Spleen (tissue), 11 donors: Measurements from ENCODE around the gene PSMB2. TPM values are rescaled to one million over a fixed set of nuclear protein-coding genes. Genes with fewer than 3 reads are reported as not detected.
"Not testable (repeated sequence)": the region's sequence is repeated elsewhere in the genome, so short reads cannot be mapped to it uniquely, and the experiment has no call there.

Source experiments
- DNase-seq: peaks from one replicate; pipeline ENCODE4 v3.0.0-alpha.2; 2020
- H3K27ac ChIP-seq, 8 donors: fragments of 200-600 bp; sonication (generic) in 7 of 8; 1 replicate in 4 of 8; 2 replicates in 4 of 8; pipeline versions ENCODE4 v1.5.0 to v1.8.0; 2016 to 2021; ENCODE audit warnings: inconsistent platforms in 4 of 8, mild to moderate bottlenecking in 4 of 8, moderate library complexity in 1 of 8
- H3K27me3 ChIP-seq, 7 donors: fragments of 200-600 bp; sonication (generic) in 6 of 7; replicated peaks in 1 of 7; 1 replicate in 4 of 7; 2 replicates in 3 of 7; pipeline versions ENCODE4 v1.5.0 to v1.8.0; 2016 to 2021; ENCODE audit warnings: inconsistent platforms in 3 of 7, mild to moderate bottlenecking in 1 of 7
- H3K36me3 ChIP-seq, 6 donors: fragments of 200-600 bp; sonication (generic) in 5 of 6; 1 replicate in 4 of 6; 2 replicates in 2 of 6; pipeline versions ENCODE4 v1.5.0 to v1.8.0; 2016 to 2021; ENCODE audit warnings: inconsistent platforms in 2 of 6
- H3K4me1 ChIP-seq, 6 donors: fragments of 200-600 bp; sonication (generic) in 5 of 6; 1 replicate in 3 of 6; 2 replicates in 3 of 6; pipeline versions ENCODE4 v1.5.0 to v1.8.0; 2016 to 2021; ENCODE audit warnings: inconsistent platforms in 3 of 6
- H3K4me3 ChIP-seq, 8 donors: fragments of 200-600 bp; sonication (generic) in 7 of 8; 1 replicate in 4 of 8; 2 replicates in 4 of 8; pipeline versions ENCODE4 v1.5.0 to v1.8.0; 2016 to 2021; ENCODE audit warnings: inconsistent platforms in 4 of 8, mild to moderate bottlenecking in 4 of 8, moderate library complexity in 2 of 8
- H3K9me3 ChIP-seq, 8 donors: fragments of 200-600 bp; sonication (generic) in 7 of 8; 1 replicate in 4 of 8; 2 replicates in 4 of 8; pipeline versions ENCODE4 v1.5.0 to v1.8.0; 2016 to 2021; ENCODE audit warnings: inconsistent platforms in 4 of 8
- POLR2A ChIP-seq, 3 donors: fragments of 450-650 bp; IDR thresholded peaks; one replicate each; pipeline ENCODE4 v1.5.1; 2017; ENCODE audit warnings: antibody characterized with exemption in 3 of 3, mild to moderate bottlenecking in 1 of 3
- POLR2AphosphoS5 ChIP-seq, 3 donors: sonication (generic); formaldehyde crosslinking; IDR thresholded peaks; one replicate each; pipeline ENCODE4 v1.5.1; 2017; ENCODE audit warnings: antibody characterized with exemption in 3 of 3
- WGBS, 5 donors: extraction: QIAGEN DNeasy Blood & Tissue Kit in 3 of 5; methylation state at CpG; one replicate each; pipeline versions ENCODE4 v1.1.5 to v1.1.7; 2013 to 2018; 5-methylcytosine and 5-hydroxymethylcytosine counted together
- intact Hi-C: fragments of 100-400 bp; cut with DNase I; formaldehyde crosslinking; loops from one replicate; pipeline ENCODE4 v1.15.0; 2023; ENCODE audit warnings: low total_unique reads
- polyA plus RNA-seq, 3 donors: library from polyadenylated mRNA; stranded (reverse); fragments of 200-250 nt; gene quantifications; one replicate each; pipeline ENCODE4 v1.2.1, GENCODE V29; 2013
- total RNA-seq, 7 donors: library from RNA; depleted of rRNA in 3 of 7; stranded (reverse); fragments of >200 nt in 3 of 7; fragmentation: NEBNext Ultra II Directional in 4 of 7; extraction: Animal tissue kit (Norgen Biotek cat#: 25700) in 4 of 7; gene quantifications; one replicate each; pipeline versions ENCODE4 v1.1.0 to v1.2.1, GENCODE V29; 2016 to 2021
- TF ChIP-seq, protein P1 (sequence below), 11 experiments: fragments of 200-600 bp in 7 of 11; fragments of 450-650 bp in 4 of 11; sonication (generic) in 4 of 11; IDR thresholded peaks in 8 of 11; conservative IDR thresholded peaks in 3 of 11; 1 replicate in 7 of 11; 2 replicates in 4 of 11; pipeline versions ENCODE4 v1.4.0 to v1.8.0; 2016 to 2021; ENCODE audit warnings: antibody characterized with exemption in 11 of 11, inconsistent platforms in 4 of 11, mild to moderate bottlenecking in 1 of 11
- donor health status: healthy with polysubstance abuse.
- donor health status: DM: no; HTN: no; CAD: no; lungs with moderate emphysema.
- donor health status: DM: no; HTN: no; CAD: no.
- donor health status: Bipolar disorder and iron deficiency.
- donor health status: healthy.
- donor health status: DM: no; HTN: no; CAD: no.
- donor health status: DM: yes; HTN: yes; CAD: no.

PSMB2 gene
- total and polyA plus RNA-seq, 10 donors = 20.7 to 49.2 (median 45.1) TPM

DNA sequence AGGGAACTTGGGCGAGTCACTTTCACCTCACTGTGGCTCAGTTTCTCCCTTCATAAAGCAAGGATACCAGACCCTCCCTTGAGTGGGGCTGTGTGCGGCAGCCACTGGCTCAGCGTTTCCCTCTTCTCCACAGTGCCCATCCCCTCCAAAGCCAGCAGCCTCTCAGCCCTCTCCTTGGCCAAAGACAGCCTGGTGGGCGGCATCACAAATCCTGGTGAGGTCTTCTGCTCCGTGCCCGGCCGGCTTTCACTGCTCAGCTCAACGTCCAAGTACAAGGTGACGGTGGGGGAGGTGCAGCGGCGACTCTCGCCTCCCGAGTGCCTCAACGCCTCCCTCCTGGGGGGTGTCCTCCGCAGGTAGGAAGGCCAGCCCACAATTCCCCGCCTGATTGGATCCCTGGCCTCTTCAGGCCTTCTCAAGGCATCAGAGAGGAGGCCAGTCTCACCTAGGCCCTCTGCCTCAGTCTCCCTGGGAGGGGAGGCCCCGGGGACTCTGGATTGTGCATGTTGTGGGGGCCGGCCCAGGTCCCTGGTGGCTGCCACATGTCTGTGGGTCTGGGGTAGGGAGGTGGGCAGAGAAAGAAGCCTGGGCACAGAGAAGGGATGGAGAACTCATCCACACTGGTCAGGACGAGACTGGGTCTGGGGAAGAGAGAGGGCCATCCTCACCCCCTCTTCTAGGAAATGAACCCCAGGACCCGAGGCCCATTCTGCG, 53.0 kb downstream of the PSMB2 start:
- TF ChIP-seq POLR2AphosphoS5 (IDR thresholded peaks at IDR 0.05) (no peak), POLR2A (IDR thresholded peaks at IDR 0.05) (no peak)
- TF ChIP-seq, protein P1, sequence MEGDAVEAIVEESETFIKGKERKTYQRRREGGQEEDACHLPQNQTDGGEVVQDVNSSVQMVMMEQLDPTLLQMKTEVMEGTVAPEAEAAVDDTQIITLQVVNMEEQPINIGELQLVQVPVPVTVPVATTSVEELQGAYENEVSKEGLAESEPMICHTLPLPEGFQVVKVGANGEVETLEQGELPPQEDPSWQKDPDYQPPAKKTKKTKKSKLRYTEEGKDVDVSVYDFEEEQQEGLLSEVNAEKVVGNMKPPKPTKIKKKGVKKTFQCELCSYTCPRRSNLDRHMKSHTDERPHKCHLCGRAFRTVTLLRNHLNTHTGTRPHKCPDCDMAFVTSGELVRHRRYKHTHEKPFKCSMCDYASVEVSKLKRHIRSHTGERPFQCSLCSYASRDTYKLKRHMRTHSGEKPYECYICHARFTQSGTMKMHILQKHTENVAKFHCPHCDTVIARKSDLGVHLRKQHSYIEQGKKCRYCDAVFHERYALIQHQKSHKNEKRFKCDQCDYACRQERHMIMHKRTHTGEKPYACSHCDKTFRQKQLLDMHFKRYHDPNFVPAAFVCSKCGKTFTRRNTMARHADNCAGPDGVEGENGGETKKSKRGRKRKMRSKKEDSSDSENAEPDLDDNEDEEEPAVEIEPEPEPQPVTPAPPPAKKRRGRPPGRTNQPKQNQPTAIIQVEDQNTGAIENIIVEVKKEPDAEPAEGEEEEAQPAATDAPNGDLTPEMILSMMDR (IDR thresholded peaks at IDR 0.05 in 8 of 11, conservative IDR thresholded peaks at IDR 0.05 in 3 of 11) = no peak
- no peaks in the 10 kb centered on the region for H3K9me3 ChIP-seq
- peaks cover 3 to 10% (median 5%) of the 10 kb centered on the region in 6 donors for H3K4me1 ChIP-seq
- H3K4me3 ChIP-seq = no peak overlapping the region
- H3K27ac ChIP-seq = no peak overlapping the region
- DNase-seq = peak; percentile 56
- intact Hi-C loops = no loop called here
- 85 to 93% (median 89%) methylated on average over 10 to 21 of the region's 21 CpGs for WGBS, 5 donors
- peaks cover 0 to 28% (median 3%) of the 10 kb centered on the region in 6 donors for H3K36me3 ChIP-seq
- H3K27me3 ChIP-seq = no peaks in the 10 kb centered on the region

- H3K36me3 ChIP-seq = peaks cover 0 to 28% (median 3%) of the 10 kb centered on the region in 6 donors
- TF ChIP-seq, protein P1 (IDR thresholded peaks at IDR 0.05 in 8 of 11, conservative IDR thresholded peaks at IDR 0.05 in 3 of 11) = no peak
- TF ChIP-seq POLR2A (IDR thresholded peaks at IDR 0.05) (no peak), POLR2AphosphoS5 (IDR thresholded peaks at IDR 0.05) (no peak)
- no peak overlapping the region for H3K27ac ChIP-seq
- H3K4me3 ChIP-seq = no peak overlapping the region
- intact Hi-C loops = no loop called here
- H3K9me3 ChIP-seq = no peaks in the 10 kb centered on the region
- 81 to 84% (median 84%) methylated on average over 6 of the region's 6 CpGs for WGBS, 5 donors
- H3K4me1 ChIP-seq = peaks cover 0 to 4% (median 0%) of the 10 kb centered on the region in 6 donors
- peak; percentile 18 for DNase-seq
- no peaks in the 10 kb centered on the region for H3K27me3 ChIP-seq
Measured at GRCh38 chr1:35587736-35588135, 53.6 kb downstream of the PSMB2 start.

- peak; percentile 13 for DNase-seq
- no peaks in the 10 kb centered on the region for H3K4me1 ChIP-seq
- H3K27me3 ChIP-seq = no peaks in the 10 kb centered on the region
- WGBS, 5 donors = 89 to 93% (median 93%) methylated on average over 7 of the region's 7 CpGs
- peaks cover 0 to 28% (median 3%) of the 10 kb centered on the region in 6 donors for H3K36me3 ChIP-seq
- H3K27ac ChIP-seq = no peak overlapping the region
- intact Hi-C loops = no loop called here
- H3K9me3 ChIP-seq = no peaks in the 10 kb centered on the region
- H3K4me3 ChIP-seq = no peak overlapping the region
- no peak for TF ChIP-seq POLR2AphosphoS5 (IDR thresholded peaks at IDR 0.05)
Measured at GRCh38 chr1:35586808-35587207, 54.5 kb downstream of the PSMB2 start.

DNA sequence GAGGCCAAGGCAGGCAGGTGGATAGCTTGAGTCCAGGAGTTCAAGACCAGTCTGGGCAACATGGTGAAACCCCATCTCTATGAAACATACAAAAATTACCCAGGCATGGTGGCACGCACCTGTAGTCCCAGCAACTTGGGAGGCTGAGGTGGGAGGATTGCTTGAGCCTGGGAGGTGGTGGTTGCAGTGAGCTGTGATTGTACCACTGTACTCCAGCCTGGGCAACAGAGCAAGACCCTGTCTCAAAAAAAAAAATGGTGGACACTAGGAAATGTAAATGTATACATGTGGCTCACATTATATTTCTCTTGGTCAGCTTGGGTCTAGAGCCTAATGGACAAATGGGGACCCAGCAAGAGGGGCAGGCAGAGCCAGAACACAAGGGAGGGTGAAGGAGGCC, 55.5 kb downstream of the PSMB2 start:
- H3K27ac ChIP-seq, intact Hi-C loops, H3K27me3 ChIP-seq, H3K4me3 ChIP-seq, H3K4me1 ChIP-seq, H3K9me3 ChIP-seq: not testable (repeated sequence)
- peaks cover 0 to 19% (median 2%) of the 10 kb centered on the region in 6 donors for H3K36me3 ChIP-seq
- DNase-seq = peak; percentile 14
- WGBS, 5 donors = 85 to 100% (median 98%) methylated on average over 1 of the region's 1 CpG

- DNase-seq = peak; percentile 10
- Histone ChIP-seq H3K36me3 (peaks cover 0 to 13% (median 0%) of the 10 kb centered on the region in 6 donors), H3K9me3 (no peaks in the 10 kb centered on the region), H3K4me3 (no peak overlapping the region), H3K27ac (no peak overlapping the region), H3K27me3 (no peaks in the 10 kb centered on the region), H3K4me1 (peaks cover 0 to 8% (median 0%) of the 10 kb centered on the region in 6 donors)
- intact Hi-C loops = no loop called here
- 88 to 91% (median 90%) methylated on average over 3 of the region's 3 CpGs for WGBS, 5 donors
- TF ChIP-seq POLR2A (IDR thresholded peaks at IDR 0.05) (no peak), POLR2AphosphoS5 (IDR thresholded peaks at IDR 0.05) (no peak)
- TF ChIP-seq, protein P1 (IDR thresholded peaks at IDR 0.05 in 8 of 11, conservative IDR thresholded peaks at IDR 0.05 in 3 of 11) = no peak
Measured at GRCh38 chr1:35585281-35585680, 56.0 kb downstream of the PSMB2 start.

DNA sequence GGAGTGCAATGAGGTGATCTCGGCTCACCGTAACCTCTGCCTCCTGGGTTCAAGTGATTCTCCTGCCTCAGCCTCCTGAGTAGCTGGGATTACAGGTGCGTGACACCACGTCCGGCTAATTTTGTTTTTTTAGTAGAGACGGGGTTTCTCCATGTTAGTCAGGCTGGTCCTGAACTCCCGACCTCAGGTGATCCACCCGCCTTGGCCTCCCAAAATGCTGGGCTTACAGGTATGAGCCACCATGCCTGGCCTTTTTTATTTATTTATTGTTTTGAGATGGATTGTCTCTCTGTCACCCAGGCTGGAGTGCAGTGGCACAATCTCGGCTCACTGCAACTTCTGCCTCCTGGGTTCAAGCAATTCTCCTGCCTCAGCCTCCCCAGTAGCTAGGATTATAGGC, 59.7 kb downstream of the PSMB2 start:
- peaks cover 0 to 11% (median 6%) of the 10 kb centered on the region in 7 donors for H3K27me3 ChIP-seq
- peak; percentile 29 for DNase-seq
- H3K4me3 ChIP-seq, H3K36me3 ChIP-seq, intact Hi-C loops, H3K27ac ChIP-seq, H3K9me3 ChIP-seq: not testable (repeated sequence)
- 84 to 94% (median 88%) methylated on average over 9 of the region's 9 CpGs for WGBS, 5 donors
- H3K4me1 ChIP-seq = peaks cover 0 to 35% (median 20%) of the 10 kb centered on the region in 6 donors
